Measurements from ENCODE around the gene SLC37A1.
"Not testable (repeated sequence)": the region's sequence is repeated elsewhere in the genome, so short reads cannot be mapped to it uniquely, and the experiment has no call there.

Gene SLC37A1

DNA sequence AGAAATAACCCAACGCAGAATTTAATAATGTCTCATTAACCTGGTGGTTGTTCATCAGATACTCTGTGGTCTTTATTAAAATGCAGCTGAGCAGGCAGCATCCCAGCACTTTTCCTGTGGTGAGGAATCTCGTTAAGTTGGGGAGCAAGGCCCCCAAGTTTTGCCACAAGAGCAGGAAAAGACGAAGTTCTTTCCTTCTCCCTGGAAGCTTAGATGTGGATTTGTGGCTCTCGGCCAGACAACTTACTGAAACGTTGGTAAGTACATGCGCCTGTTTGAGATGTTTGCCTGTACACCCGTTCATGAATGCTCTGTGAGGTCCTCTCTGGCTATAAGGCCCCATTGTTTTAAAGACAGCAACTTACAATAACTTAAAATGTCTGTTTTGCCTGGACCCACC lies 105.5 kb downstream of the SLC37A1 start:
- DNase-seq (ENCODE audit: low read depth in 2 of 2): no peak

- DNase-seq (ENCODE audit: low read depth in 2 of 2): no peak
These were observed 106.2 kb downstream of the SLC37A1 start for GRCh38 chr21:42619841-42620240.

DNA sequence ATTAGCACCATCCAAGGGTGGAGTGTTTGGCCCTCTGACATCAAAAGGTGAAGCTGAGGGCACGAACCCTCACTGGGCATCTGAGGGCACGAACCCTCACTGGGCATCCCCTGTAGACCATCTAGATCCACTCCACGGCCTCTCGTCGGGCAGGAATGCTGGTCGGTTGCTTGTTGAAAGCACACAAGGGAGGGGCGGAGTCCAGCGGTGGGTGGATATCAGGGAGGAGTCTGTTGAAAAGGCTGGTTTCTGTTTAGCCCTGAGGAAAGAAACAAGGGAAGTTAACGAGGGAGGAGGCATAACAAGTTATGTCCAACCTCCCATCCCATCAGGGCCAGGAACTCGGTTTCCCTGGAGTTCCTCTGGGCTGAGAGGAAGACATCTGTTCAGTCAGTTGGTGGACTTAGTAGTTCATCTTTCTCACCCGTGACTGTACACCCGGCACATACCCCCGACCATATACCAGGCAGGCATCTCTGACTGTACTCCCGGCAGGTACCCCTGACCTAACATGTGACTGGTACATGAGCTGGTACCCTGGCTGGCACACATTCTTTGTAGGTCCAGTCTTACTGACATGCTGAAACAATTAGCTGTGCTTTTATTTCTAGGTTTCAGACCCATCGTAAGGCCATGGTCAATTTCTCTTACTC lies 107.6 kb downstream of the SLC37A1 start:
- DNase-seq (ENCODE audit: low read depth in 2 of 2): no peak

GRCh38 chr21:42621819-42622177 lies 108.1 kb downstream of the SLC37A1 start:
- DNase-seq (ENCODE audit: low read depth in 2 of 2): no peak

- no peak for DNase-seq (ENCODE audit: low read depth in 2 of 2)
These were observed 108.6 kb downstream of the SLC37A1 start for GRCh38 chr21:42622284-42622683.

DNA sequence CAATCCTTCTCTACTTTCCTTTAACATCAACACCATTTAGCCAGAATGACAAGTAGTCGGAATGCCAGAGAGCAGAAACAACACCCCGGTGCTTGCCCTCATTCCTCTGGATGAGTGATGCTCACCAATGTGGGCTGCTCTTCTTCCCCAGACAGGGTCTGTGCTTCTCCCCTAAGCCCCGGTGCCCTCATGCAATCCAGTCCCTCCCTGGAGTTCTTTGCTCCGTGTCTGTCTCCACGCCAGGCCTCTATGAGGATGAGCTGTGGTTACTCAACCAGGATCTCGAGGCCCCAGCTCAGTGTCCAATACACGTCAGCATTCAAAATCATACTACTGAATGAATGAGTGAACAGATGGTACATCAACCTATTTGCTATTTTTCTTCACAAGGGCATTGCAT lies 110.0 kb downstream of the SLC37A1 start:
- no peak for DNase-seq (ENCODE audit: low read depth in 2 of 2)

DNA sequence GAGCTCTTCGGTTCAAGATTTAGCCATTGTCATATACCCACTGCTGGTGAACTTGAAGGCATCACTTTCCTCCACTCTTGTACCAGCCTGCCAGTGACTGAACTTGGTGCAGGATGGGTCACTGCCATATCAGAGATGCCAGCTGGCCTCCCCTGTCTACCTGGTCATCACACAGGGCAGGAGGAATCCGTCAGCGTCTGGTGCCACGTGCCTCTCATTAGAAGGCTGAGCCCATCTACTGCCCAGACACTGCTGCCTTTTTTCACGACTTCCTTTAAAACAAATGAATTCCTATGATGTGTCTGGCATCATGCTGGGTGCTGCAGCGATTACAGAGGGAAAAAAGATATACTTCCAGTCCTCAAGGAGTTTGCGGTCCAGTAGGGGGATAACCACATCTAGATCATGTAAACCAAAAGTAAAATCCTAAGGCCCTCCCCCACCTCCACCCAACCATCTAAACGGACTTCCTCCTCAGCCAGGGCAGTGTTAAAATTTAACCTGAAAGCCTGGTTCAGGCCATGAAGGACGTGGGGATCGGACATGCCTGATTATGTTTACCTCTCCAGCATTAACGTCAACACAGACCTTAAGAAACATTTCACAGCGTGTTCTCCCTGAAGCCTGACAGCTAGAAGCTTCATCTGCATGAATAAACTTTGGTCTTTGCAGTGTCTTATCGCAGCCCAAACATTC lies 110.6 kb downstream of the SLC37A1 start:
- DNase-seq (ENCODE audit: low read depth in 2 of 2): no peak

GRCh38 chr21:42624936-42625335 lies 111.3 kb downstream of the SLC37A1 start:
- DNase-seq (ENCODE audit: low read depth in 2 of 2): no peak

DNA sequence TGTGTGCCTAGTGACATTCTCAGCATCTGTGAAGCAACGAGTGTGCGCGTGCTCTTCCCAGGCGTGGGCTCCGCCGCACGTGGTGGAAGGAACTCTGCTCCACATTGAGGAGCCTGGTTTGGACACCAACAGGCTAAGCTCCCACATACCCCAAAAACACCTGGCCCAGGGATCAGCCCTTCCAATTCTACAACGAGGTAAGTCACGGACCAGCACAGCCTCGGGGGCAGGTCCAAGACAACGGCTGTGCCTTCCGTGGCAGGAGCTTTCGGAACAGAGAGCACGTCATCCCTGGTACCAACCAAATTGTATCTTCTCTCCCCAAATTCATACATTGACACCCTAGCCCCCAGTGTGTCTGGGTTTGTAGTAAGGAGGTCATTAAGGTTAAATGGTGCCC lies 112.5 kb downstream of the SLC37A1 start:
- no peak for DNase-seq (ENCODE audit: low read depth in 2 of 2)

- no peak for DNase-seq (ENCODE audit: low read depth in 2 of 2)
These were observed 114.1 kb downstream of the SLC37A1 start for GRCh38 chr21:42627527-42628289.

DNA sequence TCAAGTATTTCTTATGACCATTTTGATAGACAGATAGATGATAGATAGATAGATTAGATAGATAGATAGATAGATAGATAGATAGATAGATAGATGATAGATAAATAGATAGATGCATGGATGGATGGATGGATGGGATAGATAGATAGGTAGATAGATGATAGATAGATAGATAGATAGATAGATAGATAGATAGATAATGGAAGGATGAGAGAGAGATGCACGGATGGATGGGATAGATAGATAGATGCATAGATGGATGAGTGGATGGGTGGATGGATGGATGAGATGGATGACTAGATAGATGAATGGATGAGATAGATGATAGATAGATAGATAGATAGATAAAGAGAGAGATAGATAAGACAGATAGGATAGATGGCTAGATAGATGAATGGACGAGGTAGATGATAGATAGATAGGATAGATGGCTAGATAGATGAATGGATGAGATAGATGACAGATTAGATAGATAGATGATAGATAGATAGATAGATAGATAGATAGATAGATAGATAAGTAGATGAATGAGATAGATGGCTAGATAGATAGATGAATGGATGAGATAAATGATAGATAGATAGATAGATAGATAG lies 114.9 kb downstream of the SLC37A1 start:
- DNase-seq (ENCODE audit: low read depth in 2 of 2): not testable (repeated sequence)

DNA sequence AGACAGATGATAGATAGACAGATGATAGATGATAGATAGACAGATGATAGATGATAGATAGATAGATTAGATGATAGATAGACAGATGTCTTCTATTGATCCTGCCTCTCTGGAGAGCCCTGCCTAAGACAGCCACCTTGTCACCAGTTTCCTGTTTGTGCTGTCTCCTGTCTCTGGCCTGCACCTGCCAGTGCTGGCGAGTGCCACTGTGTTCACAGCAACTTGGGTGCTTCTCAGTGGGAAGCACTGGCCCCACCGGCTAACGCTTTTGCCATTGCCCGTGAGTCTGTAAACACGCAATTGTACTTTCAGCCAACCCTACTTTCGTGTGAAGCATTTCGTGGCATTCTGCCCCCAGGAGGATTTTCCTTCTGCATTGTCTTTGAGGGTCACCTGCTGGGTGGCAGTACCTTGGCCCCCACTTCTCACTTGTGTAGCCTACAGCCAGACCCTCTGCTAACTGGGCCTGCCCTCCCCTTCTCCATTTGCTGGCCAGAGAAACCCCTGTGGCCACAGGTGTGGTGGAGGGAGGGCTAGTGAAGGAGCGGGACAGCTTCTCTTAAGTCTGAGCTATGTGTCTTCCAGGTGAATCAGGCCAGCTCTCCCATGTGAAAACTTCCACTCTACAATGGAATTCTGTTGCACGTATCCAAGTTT lies 116.4 kb downstream of the SLC37A1 start:
- DNase-seq (ENCODE audit: low read depth in 2 of 2): no peak

DNA sequence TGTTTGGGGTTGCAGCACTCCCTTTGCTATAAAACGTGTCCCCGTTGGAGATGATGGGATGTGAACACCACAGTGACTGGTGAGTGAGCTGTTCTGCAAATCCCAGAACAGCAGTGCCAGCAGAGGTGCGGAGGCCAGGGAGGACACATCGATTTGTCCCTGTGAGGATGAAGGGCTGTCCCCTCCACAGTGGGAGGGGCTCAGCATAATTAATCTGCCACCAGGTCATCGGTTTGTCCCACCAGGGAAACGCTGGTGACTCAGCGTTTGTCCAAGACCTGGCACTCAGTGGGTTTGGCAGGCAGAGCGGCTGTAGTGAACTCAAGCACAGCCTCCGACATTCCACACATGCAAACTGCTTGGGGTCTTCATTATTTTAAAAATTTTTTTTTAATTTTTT lies 117.0 kb downstream of the SLC37A1 start:
- no peak for DNase-seq (ENCODE audit: low read depth in 2 of 2)
